ENCODE data around the gene PRR5.

The PRR5 gene

GRCh38 chr22:44693145-44693544, 8.9 kb upstream of the PRR5 start:
- DNase-seq (ENCODE audit: low spot score), result no peak

- DNase-seq (ENCODE audit: low spot score), result no peak
Measured at GRCh38 chr22:44693756-44694155, 8.2 kb upstream of the PRR5 start.

- DNase-seq (ENCODE audit: low spot score), result peak; percentile 67
Measured at GRCh38 chr22:44697423-44698141, 4.4 kb upstream of the PRR5 start.

GRCh38 chr22:44698531-44699421, 3.2 kb upstream of the PRR5 start:
- DNase-seq (ENCODE audit: low spot score), result no peak

GRCh38 chr22:44700456-44700855, 1.5 kb upstream of the PRR5 start:
- DNase-seq (ENCODE audit: low spot score), result no peak

GRCh38 chr22:44701187-44701790, 715 bp upstream of the PRR5 start:
- no peak for DNase-seq (ENCODE audit: low spot score)

GRCh38 chr22:44702479-44703198, 635 bp downstream of the PRR5 start:
- DNase-seq (ENCODE audit: low spot score), result no peak

GRCh38 chr22:44703255-44703870, 1.4 kb downstream of the PRR5 start:
- DNase-seq (ENCODE audit: low spot score), result no peak

- DNase-seq (ENCODE audit: low spot score), result no peak
Measured at GRCh38 chr22:44704159-44705021, 2.4 kb downstream of the PRR5 start.

- no peak for DNase-seq (ENCODE audit: low spot score)
Measured at GRCh38 chr22:44705022-44705297, 3.0 kb downstream of the PRR5 start.

- no peak for DNase-seq (ENCODE audit: low spot score)
Measured at GRCh38 chr22:44706488-44706887, 4.5 kb downstream of the PRR5 start.

- no peak for DNase-seq (ENCODE audit: low spot score)
Measured at GRCh38 chr22:44707178-44707577, 5.2 kb downstream of the PRR5 start.

GRCh38 chr22:44707752-44708151, 5.7 kb downstream of the PRR5 start:
- DNase-seq (ENCODE audit: low spot score), result no peak

GRCh38 chr22:44709881-44710392, 7.9 kb downstream of the PRR5 start:
- no peak for DNase-seq (ENCODE audit: low spot score)

- DNase-seq (ENCODE audit: low spot score), result no peak
Measured at GRCh38 chr22:44710474-44711240, 8.7 kb downstream of the PRR5 start.

GRCh38 chr22:44711241-44711560, 9.2 kb downstream of the PRR5 start:
- no peak for DNase-seq (ENCODE audit: low spot score)

- DNase-seq (ENCODE audit: low spot score), result no peak
Measured at GRCh38 chr22:44711690-44712555, 9.9 kb downstream of the PRR5 start.

GRCh38 chr22:44712962-44713361, 11.0 kb downstream of the PRR5 start:
- no peak for DNase-seq (ENCODE audit: low spot score)

- no peak for DNase-seq (ENCODE audit: low spot score)
Measured at GRCh38 chr22:44714703-44715350, 12.8 kb downstream of the PRR5 start.
